Transverse colon (tissue), 3 donors: ENCODE results near the gene KLC3.

ENCODE experiments used
- CTCF ChIP-seq, 5 experiments: fragments of 200-600 bp in 3 of 5; fragments of 450-650 bp in 2 of 5; sonication (generic) in 3 of 5; IDR thresholded peaks; 1 replicate in 2 of 5; 2 replicates in 3 of 5; pipeline ENCODE4 v1.5.1; 2016 to 2017; ENCODE audit warnings: antibody characterized with exemption in 5 of 5, inconsistent platforms in 3 of 5, mild to moderate bottlenecking in 2 of 5, moderate library complexity in 1 of 5
- POLR2A ChIP-seq: fragments of 450-650 bp; IDR thresholded peaks from one replicate; pipeline ENCODE4 v1.6.1; 2016; ENCODE audit warnings: antibody characterized with exemption, mild to moderate bottlenecking, moderate library complexity

DNA sequence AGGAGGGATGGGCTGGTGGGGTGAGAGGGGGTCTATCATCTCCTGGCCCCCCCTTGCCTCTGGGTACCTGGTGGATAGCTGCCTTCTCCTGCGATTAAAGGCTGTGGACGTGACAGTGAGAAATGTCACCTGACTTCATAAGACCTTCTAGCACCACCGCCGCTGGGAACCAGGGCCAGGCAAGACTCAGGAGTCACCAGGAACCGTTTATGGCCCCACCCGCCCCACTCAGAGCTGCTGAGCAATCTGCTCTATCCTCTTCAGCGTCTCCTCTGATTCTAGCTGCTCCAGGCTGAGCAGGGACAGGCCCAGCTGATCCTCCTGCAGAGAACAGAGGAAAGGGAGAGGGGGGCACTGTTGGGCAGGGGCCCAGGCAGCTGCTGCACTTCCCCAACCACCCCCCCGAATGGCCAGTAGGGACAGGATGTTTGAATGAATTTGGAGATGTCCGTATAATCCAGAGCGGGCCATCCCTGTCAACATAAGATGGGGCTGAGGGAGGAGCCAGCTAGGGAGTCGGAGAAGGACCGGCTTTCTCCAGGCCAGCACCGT lies 10.9 kb downstream of the KLC3 start:
- TF ChIP-seq CTCF (IDR thresholded peaks at IDR 0.05) (no peak), POLR2A (no peak)
